GM21825 (cell line): Measurements from ENCODE around the gene DNAH7.

ENCODE experiments used
- ATAC-seq: cut with Tn5 transposase; IDR thresholded peaks from one replicate; pipeline ENCODE4 v1.9.1; 2021; ENCODE audit warnings: mild to moderate bottlenecking, moderate library complexity; ENCODE audit not compliant: unreplicated experiment

DNAH7 gene

DNA sequence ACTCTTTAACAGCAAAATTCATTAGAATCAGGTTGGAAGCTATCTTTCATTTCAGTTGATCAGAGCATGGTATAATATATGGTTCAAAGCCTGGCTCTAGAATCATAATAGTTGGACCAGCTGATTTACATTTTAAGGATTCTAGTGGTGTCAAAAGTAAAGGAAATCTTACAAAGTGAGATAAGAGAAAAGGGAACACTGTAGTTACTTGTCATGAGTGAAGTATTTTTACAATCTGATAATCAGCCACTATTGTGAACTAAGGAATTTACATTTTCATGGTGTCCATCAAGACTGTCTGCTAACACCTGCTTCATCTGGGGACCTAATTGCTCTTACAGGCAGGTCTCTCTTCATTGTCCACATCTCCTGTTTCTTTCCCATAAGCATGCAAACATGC lies 250.5 kb downstream of the DNAH7 start:
- no peak for ATAC-seq

DNA sequence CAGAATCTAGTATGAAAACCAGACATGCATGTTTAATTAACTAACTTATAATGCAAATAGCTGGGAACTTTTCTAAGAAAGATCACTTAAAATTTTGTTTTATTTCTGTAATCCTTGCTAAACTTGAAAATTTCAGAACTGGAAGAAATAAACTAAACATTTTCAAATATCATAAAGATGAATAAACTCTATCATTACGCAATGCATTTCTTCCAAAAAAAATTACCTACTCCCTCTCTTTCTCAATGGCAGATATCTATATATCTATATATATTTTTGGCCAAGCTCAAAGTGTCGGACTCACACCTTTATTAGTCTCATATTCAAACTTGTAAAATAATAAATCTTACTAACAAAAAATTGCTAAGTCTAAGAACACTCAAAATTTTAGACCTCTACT lies 253.6 kb downstream of the DNAH7 start:
- no peak for ATAC-seq

DNA sequence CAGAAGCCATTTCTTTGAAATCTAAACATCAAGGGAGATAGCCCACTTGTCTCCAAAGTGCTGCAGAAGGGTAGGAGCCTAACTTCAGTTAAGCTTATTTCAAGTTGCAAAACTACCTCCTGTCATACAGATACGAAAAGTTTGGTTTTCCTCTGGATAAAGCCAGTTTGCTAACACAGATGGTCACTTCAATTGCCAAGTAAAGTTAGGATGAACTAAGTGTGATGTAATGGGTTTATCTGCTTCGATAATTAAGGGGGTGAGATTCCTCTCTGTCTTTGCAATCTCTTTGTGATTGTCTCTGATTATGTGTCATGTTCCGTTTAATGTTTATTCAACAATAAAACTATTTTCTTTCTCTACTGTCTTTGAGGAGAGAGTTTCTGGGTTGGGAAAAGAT lies 255.2 kb downstream of the DNAH7 start:
- ATAC-seq = no peak

DNA sequence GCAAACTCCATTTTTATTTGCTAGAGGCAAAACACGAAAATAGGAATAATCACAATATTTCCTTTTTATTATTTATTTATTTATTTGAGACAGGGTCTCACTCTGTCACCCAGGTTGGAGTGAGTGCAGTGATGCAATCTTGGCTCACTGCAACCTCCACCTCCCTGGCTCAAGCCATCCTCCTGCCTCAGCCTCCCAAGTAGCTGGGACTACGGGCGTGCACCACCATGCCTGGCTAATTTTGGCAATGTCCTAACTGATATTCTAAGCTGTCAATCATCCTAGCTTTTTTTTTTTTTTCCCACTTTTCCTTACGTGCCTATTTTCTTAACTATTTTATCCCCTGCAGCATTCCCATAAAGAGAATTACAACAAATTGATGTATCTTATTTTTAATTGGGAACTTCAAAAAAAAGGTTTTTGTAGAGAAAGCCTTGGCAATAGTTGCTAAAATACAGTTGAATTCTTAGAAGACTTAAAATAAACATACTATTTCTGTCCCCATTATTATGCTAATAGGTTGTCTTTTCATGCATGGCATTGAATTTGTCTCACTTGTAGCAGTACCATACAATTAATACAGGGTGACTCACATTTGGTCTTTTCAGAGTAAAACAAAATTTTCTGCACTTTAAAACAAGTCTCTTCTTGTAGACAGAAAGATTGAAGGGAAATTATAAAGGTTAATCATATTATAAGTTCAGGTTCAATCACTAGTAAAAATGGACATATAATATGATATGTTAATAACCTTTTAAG lies 258.1 kb downstream of the DNAH7 start:
- ATAC-seq = no peak

DNA sequence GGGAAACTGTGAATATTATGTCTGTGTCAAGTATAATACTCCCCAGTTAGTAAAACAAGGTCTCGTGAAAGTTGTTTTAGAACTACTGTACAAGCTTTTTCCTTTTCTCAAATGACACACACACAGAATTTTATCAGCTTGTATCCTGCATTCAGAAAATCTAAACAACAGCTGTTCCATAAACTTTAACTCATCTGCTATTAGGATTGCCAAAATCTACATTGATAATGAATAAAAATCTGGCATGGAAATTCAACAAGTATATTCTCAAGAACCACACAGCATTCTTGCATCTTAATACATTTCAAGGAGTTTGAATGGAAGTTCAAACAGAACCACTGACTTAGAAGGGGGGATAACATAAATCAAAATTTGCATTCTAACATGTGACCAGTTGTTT lies 260.4 kb downstream of the DNAH7 start:
- ATAC-seq = no peak

DNA sequence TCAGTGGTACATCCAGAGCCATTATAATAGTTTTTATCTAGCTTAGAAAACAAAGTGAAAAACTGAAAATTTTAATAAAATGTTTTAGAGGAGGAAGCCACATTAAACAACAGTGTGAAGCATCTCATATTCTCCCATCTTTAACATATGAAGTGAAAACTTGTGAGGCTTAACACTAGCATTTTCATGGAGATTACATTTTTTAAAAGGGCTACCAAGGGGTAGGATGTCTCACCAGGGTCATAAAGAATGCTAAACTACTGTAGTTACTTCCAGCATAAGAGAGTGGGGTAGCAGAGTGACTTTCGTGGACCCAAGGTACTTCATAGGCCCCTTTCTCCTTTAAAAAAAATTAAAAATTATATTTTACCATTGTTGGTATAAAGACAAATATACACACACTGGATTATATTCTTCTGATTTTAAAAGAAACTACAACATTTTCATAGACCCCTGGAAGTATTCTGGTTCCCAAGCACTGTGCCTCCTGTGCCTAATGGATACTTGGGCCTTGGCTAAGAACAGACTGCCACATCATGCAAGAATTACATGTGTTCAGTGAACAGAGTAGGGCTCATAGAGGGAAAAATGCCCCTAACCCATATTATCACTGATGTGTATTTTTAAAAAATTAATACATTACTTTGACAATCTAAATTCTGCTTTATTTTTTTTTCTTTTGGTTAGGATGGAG lies 263.2 kb downstream of the DNAH7 start:
- ATAC-seq = no peak

DNA sequence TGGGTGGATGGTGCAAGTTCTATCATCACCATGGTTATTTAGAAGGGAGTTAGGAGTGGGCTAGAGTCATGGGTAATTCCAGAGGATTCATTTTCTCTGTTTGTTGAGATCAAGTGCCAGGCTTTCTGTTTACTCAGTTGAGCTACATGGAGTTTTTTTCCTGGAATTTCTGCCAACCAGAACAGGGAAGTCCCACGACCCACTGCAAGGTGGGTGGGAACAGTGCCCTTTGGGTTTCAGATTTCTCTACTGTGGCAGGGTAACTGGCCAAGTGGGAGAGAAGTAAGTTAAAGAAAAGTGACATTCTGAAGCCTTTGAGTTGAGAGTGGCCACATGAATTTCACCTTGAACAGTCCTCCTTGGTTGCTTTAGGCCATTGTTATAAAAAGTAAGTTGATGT lies 272.8 kb downstream of the DNAH7 start:
- no peak for ATAC-seq

DNA sequence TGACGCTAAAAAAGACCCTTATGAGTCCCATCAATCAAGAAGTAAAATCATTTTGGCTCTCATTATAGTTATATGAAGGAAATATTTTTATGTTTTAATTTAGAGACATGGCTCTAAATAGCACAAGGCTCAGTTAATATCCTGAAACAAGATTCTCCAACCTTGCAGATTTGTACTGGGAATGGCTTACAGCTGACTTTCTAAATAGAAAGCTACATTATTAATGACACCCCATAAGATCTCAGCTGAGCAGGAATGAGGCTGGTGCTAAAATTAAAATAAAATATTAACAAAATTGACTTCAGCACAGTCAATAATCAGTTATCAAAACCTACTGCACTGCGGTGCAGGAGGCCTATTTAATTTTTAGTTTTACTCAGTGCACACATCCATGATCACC lies 274.8 kb downstream of the DNAH7 start:
- ATAC-seq = no peak

DNA sequence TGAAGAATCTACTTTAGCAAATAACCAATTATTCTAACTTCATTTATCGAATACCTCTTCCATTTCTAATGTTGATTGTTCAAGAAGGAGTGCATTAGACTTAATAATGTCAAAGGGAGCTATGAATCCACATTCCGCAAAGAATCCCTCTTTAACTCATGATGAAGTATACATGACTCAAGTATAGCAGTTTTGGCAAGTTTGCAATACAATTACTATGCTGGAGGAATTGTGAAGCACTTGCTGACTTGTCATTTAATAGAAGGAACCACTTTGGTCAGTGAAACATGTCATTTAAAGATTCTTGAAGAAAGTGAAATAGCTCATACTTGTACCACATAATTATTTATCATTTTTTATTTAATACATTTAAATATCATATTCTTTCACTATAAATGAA lies 286.5 kb downstream of the DNAH7 start:
- no peak for ATAC-seq

DNA sequence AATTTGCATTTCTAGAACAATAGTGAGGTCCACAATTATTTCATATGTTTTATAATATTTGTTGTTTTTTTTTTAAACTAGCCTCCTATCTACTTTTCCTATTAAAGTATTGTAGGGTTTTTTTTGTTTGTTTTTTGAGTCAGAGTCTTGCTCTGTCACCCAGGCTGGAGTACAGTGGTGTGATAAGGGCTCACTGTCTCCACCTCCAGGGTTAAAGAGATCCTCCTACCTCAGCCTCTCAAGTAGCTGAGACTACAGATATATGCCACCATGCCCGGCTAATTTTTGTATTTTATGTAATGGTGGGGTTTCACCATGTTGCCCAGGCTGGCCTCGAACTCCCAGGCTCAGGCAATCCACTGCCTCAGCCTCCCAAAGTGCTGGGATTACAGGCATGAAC lies 289.1 kb downstream of the DNAH7 start:
- no peak for ATAC-seq

DNA sequence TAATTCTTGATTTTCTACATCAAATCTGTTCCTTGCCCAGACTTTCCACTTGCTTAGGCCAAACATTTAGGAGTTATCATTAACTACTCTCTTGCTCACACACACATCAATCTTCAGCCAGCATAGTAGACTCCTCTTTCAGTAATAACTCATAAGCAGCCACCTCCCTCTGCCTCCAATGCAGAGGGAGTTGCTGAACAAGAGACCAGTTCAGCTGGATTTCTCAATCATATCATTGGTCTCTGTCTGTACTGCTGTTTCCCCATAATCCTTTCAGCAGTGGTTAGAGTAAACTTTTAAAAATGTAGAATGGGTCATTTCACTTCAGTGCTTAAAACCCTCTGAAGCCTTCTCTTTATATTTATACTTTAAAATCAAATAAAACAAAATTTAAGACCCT lies 298.7 kb downstream of the DNAH7 start:
- no peak for ATAC-seq

DNA sequence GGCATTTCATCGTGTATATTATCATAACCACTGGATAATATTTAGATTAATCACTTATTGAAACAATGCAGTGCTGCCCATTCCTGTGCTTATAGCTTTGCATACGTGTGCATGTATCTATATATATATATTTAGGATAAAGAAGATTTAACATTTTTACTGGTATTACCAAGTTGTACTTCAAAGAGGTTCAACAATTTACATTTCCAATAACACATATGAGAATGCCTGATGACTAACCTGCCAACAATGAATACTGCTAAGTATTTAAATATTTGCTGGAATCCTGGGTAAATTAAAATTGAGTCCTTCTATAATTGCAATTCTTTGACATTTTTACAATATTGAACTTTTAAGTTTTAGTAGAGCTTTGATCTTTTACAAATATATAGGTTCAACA lies 300.2 kb downstream of the DNAH7 start:
- ATAC-seq = no peak

DNA sequence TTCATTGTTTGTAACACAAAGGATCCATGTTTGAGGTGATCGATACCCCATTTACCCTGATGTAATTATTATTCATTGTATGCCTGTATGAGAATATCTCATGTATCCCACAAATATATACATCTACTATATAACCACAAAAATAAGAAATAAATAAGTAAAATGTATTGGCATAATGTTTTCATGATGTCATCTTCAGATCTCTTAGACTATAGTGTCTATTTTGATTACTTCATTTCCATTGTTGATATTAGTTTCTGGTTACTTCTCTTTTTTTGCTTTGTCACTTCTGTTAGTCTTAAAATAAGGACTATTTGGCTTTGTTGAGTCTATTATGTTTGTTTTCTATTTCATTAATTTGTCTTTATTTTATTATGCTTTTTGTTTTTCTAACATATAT lies 301.9 kb downstream of the DNAH7 start:
- no peak for ATAC-seq

DNA sequence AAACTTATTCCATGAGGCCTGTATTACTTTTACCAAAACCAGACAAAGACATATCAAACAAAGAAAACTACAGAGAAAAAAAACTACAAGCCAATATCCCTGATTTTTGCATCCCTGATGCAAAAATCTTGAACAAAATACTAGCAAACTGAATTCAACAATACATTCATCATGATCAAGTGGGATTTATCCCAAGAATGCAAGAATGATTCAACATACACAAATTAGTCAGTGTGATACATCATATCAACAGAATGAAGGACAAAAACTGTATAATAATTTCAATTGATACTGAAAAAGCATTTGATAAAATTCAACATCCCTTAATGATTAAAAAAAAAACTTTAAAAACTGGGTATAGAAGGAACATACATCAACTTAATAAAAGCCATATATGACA lies 304.8 kb downstream of the DNAH7 start:
- ATAC-seq = no peak

DNA sequence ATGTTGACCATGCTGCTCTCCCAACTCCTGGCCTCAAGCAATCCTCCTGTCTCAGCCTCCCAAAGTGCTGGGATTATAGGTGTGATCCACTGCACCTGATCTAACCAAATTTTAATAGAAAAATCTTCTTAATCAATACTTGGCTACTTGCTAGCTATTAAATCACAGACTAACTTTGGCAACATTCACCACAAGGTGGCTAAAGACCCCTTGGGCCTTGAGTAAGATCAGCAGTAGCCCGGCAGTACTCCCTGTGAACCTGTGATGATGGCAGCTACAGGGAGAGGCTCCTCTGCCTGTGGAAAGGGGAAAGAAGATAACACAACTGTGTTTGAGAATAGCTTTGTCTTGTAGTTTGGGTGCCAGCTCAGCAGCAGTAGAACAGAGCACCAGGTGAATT lies 308.8 kb downstream of the DNAH7 start:
- no peak for ATAC-seq

DNA sequence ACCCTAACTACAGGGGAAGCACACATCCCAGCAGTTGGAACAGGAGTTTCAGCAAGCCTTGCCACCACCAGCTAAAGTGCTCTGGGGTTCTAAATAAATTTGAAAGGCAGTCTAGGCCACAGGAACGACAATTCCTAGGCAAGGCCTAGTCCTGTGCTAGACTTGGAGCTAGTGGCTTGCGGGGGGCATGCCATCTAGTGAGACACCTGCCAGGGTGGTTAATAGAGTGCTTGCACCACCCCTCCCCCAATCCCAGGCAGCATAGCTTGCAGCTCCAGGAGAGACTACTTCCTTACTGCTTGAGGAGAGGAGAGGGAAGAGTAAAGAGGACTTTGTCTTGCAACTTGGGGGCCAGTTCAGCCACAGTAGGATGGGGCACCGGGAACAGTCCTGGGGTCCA lies 309.8 kb downstream of the DNAH7 start:
- ATAC-seq = no peak

DNA sequence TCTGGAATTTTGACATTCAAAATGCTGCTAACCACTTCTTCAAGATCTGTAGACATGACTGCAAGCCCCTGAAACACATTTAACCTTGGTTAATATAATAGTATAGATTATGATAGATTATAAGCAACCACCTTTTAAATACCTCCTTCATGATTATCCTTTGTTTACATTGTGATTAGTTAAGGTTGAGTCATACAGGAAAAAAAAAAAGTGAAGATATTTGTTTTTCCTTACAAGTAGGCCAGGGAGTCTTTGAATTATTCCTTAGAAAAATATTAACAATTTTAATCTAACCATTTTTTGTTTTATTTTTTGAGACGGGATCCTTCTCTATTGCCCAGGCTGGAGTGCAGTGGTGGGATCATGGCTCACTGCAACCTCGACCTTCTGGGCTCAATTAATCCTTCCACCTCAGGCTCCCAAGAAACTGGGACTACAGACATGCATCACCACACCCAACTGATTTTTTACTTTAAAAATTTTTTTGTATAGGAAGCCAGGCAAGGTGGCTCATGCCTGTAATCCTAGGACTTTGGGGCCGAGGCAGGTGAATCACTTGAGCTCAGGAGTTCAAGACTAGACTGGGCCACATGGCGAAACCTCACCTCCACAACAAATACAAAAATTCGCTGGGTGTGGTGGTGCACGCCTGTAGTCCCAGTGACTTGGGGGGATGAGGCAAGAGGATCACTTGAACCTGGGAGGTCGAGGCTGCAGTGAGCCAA lies 312.3 kb downstream of the DNAH7 start:
- no peak for ATAC-seq

DNA sequence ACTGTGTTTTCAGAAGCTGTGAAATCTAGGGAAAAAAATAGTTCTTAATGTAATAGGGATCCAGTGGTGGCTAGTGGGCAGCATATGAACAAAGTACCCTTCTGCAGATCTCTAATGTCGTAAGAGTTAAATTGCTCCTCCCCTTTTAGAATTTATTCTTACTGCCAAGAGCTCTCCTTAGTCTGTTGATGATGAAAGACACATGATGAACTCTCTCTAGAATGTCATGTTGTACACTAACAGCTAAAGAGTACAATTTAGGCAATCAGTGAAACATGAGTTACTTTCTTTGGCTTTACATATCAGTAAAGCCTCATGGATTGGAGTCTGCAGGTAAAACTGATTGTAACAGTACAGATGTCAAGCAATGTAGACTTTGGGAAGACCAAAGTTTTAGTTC lies 327.4 kb downstream of the DNAH7 start:
- ATAC-seq = no peak

DNA sequence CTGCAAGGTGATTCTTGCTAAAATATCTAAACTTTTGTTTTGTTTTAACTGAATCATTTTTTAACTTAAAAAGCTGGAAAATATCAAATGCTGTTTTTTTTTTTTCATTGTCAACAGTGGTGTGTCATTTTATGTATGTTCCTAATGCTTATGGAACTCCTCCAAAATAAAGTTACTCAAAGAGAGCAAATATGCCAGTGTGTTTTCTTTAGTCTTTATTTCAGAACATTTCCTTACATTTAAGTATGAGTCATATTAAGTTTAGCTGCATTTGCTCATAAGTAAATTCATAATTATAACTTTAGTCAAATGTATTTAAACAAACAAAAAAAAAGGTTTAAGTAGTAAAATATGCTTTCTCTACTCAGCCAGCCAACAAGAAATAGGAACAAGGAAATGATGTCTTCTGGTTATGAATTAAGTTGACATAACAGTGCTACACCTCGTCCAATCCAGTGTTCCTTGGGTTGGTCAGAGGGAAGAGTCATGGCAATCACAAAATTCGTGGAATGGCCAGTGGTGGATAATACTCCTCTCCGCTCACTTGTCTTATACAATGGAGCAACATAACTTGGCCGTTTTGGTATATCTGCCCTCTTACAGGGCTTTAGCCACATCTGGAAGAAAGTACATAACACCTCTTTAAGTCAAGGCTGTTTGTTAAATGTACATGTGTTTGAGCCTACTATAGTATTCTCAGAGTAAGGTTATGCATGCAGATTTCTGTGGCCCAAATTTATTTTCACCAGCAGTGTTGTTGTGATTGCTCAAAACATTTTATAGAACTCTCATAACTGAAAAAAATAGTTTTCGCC lies 330.9 kb downstream of the DNAH7 start:
- ATAC-seq = no peak

DNA sequence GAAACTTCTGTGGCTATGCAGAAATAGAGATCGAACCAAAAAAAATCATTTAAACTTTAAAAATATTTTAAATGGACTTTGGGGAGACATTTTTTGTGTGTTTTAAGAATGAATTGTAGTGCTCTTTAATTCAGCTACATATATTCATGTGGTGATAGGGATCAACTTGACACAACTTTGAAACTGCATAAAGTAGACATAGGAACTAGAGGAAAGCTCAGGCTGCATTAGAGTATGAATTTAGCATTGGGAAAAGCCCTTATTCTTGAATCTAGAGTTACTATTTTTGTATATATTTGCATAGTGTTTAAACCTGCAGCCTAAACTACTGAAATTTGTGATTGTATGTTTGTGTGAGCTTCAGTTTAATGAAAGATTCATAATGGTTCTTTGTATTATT lies 333.3 kb downstream of the DNAH7 start:
- no peak for ATAC-seq

DNA sequence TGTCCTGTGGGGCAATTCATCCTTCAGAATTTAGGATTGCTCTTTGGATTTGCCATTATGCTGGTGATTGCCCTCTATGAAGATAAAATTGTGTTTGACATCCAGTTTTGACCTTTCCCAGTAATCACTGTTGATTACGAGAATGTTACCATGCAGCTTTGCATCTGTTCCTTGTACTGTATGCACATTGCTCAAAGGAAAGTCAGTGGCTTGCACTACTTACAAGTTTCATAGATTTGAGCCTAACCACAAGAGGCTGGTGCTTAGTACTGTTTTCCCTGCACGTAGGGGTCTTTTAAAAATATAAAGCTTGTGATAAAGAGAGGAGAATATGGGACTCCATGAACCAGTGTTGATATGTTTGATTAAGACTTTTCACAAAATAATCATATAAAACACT lies 333.7 kb downstream of the DNAH7 start:
- no peak for ATAC-seq
